ENCODE results near the gene NTSR2.
"Not testable (repeated sequence)": the region's sequence is repeated elsewhere in the genome, so short reads cannot be mapped to it uniquely, and the experiment has no call there.

NTSR2 gene

GRCh38 chr2:11665028-11665427 is 5.0 kb downstream of the NTSR2 start:
- TF ChIP-seq CTCF (conservative IDR thresholded peaks at IDR 0.05) (no peak), ZFX (IDR thresholded peaks at IDR 0.05) (no peak)

GRCh38 chr2:11663427-11663826 is 6.6 kb downstream of the NTSR2 start:
- TF ChIP-seq CTCF (conservative IDR thresholded peaks at IDR 0.05) = no peak
- TF ChIP-seq ZFX (IDR thresholded peaks at IDR 0.05) = no peak
- no peak overlapping the region for H3K27ac ChIP-seq

More at GRCh38 chr2:11665028-11665427, 5.0 kb downstream of the NTSR2 start:
- no peak overlapping the region for H3K27ac ChIP-seq

GRCh38 chr2:11662882-11663281 is 7.1 kb downstream of the NTSR2 start:
- no peak overlapping the region for H3K27ac ChIP-seq
- TF ChIP-seq ZFX (IDR thresholded peaks at IDR 0.05) (no peak), CTCF (conservative IDR thresholded peaks at IDR 0.05) (no peak)

- H3K27ac ChIP-seq = no peak overlapping the region
- TF ChIP-seq CTCF (conservative IDR thresholded peaks at IDR 0.05) (no peak), ZFX (IDR thresholded peaks at IDR 0.05) (no peak)
These were observed 8.0 kb downstream of the NTSR2 start for GRCh38 chr2:11661891-11662435.

GRCh38 chr2:11660396-11660795 is 9.6 kb downstream of the NTSR2 start:
- H3K27ac ChIP-seq = not testable (repeated sequence)

- no peak overlapping the region for H3K27ac ChIP-seq
- TF ChIP-seq ZFX (IDR thresholded peaks at IDR 0.05) (no peak), CTCF (conservative IDR thresholded peaks at IDR 0.05) (no peak)
These were observed 10.1 kb downstream of the NTSR2 start for GRCh38 chr2:11659851-11660250.

GRCh38 chr2:11659115-11659475 is 10.9 kb downstream of the NTSR2 start:
- TF ChIP-seq ZFX (IDR thresholded peaks at IDR 0.05) (no peak), CTCF (conservative IDR thresholded peaks at IDR 0.05) (no peak)
- H3K27ac ChIP-seq = no peak overlapping the region

All from C4-2B (cell line).